ENCODE measurements around the gene DAGLB.
"Not testable (repeated sequence)": the region's sequence is repeated elsewhere in the genome, so short reads cannot be mapped to it uniquely, and the experiment has no call there.

Gene DAGLB

DNA sequence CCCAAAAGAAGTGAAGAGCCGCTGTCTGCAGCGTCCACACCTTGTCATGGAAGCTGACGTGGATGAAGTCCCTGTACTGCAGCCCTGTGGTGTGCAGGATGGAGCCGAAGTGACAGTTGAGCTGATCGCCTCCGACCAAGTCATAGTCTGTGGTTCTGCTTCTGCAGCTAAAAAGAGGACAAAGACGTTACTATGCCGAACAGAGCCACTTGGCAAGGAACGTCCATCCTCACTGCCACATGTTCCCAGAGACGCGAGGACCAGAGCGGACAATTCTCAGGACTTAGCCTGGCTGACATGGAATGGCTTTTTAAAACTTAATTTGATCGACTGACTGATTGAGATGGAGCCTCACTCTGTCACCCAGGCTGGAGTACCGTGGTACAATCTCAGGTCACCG lies 21.8 kb downstream of the DAGLB start:
- no peak for DNase-seq

- no peak for DNase-seq
Observed at GRCh38 chr7:6423942-6424701, 23.6 kb downstream of the DAGLB start.

DNA sequence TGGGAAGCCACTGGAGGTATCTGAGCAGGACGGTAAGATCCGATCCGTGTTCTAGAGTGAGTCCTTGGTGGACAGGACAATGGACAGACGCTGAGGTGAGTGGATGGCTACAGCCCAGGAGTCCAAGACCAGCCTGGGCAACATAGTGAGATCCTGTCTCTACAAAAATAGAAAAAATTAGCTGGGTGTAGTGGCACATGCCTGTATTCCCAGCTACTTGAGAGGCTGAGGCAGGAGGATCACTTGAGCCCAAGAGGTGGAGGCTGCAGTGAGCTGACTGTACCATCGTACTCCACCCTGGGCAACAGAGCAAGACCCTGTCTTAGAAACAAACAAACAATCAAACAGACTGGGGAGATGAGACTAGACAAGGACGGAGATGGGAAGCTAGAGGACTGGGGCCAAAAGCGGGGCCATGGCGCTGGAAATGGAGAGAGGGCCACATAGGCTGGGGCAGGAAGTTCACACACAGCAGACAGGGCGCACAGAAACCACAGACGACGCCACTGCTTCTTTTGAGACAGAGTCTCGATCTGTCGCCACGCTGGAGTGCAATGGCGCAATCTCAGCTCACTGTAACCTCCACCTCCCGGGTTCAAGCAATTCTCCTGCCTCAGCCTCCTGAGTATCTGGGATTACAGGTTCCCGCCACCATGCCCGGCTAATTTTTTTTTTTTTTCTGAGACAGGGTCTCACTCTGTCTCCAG lies 24.7 kb downstream of the DAGLB start:
- no peak for DNase-seq

DNA sequence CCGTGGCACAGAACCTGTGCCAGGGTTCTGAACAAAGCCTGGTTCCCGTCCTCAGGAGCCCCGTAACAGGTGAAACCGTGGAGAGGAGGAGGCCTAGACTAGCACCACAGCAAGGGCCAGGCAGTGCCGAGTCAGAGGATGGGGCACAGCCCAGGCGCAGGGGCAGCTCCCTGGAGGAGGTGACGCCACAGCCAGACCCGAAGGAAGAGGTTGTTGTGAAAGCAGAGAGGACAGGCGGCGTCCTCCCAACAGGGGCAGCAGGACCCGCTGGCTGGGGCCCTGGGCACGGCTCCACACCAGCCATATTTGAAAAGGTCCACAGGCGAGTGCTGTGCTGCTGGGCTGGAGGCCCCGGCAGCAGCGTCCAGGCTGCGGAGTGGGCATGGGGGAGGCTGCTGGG lies 25.7 kb downstream of the DAGLB start:
- DNase-seq, result no peak

GRCh38 chr7:6420680-6421079 lies 27.1 kb downstream of the DAGLB start:
- no peak for DNase-seq

DNA sequence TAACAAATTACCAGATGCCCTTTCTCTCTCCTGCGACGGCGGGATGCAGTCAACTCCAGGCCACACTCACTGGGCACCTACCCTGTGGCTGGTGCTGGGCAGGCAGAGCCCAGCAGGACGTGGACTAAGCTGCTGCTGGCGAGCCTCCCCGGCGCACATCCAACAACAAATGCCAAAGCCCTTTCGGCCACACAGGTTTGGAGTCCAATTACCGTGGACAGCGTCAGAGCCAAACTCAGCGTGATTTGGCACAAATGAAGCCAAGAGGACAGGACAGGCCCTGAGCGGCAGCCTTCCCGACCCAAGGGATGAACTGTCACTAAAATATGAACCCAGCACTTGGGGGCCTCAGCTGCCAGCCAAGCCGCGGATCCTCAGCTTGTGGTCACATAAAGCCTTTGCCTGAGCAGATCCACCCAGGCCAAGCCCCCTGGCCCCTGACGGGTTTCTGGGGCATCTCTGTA lies 28.4 kb downstream of the DAGLB start:
- no peak for DNase-seq

DNA sequence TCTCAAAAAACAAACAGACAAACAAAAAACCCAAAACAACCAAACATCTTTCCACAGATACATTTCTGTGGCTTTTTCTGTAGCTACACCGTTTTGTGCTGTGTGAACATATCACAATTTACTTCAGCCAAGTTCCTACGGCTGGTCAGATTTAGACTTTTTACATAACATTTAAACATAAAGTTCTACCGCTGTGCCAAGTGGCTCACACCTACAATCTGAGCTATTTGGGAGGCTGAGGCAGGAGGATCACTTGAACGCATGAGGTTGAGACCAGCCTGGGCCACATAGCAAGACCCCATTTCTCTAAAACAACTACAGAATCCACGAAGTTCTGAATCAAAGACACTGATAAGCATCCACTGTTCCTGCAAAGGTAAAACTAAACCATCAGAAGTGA lies 30.3 kb downstream of the DAGLB start:
- DNase-seq, result no peak

DNA sequence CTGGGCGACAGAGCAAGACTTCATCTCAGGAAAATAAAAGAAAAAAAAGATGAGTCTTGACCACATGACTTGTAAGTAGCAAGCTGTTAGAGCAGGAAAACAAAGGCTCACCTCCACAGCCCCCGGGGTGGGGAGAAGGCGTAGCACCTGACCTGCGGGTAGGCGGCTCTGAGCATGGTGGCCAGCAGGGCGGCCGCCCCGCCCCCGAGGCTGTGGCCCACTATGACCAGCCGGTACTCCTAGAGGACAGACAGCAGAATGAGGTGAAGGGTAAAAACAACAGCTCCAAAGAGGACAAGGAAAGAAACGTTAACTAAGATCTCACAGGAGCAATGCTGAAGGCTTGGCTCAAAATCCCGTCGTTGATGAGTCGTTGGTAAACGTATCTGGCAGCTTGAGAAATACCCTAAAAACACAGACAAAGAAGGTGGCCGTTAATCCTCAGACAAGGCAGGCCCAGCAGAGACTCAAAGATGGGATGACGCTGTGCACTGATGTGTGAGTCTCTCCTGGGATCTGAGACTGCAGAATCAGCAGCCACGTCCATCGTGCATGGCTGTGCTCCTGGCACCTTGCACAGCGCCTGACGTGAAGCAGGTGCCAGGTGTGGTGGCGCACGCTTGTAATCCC lies 31.1 kb downstream of the DAGLB start:
- DNase-seq, result no peak

- no peak for DNase-seq
Observed at GRCh38 chr7:6413637-6414036, 34.1 kb downstream of the DAGLB start.

DNA sequence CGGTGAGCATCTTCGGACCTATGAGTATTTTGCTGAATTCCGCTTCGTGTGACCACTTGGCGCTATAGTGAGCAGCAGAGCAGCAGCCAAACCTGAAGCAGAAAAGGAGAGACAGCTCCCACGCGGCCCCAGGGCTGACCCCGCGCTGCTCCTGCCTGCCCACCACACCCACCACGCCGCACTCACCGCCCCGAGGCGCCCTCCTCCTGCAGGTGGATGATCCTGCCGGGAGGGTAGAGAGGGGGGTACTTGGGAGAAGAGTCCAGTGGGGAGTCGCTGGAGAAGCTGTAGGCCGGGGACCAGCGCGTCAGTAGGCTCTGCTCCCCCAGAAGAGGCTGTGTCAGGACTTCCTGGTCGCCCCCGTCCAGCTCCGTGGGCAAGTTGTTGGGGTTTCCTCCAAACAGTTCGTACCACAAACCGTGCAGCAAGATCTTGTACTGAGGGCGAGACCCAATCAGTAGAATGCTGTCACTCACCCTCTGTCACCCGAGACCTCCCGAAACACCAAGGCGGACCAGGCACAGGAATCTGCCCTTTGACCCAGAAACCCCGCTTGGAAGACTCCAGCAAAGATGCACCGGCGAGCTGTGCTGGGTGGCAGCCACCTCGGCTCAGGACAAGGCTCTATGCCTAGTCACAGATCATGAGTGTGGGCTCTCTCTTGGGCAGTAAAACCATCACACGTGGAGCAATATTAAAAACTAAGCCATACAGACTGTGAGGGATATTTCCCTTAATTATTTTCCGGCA lies 37.6 kb downstream of the DAGLB start:
- DNase-seq, result no peak

GRCh38 chr7:6409091-6409490 lies 38.7 kb downstream of the DAGLB start:
- DNase-seq, result no peak

DNA sequence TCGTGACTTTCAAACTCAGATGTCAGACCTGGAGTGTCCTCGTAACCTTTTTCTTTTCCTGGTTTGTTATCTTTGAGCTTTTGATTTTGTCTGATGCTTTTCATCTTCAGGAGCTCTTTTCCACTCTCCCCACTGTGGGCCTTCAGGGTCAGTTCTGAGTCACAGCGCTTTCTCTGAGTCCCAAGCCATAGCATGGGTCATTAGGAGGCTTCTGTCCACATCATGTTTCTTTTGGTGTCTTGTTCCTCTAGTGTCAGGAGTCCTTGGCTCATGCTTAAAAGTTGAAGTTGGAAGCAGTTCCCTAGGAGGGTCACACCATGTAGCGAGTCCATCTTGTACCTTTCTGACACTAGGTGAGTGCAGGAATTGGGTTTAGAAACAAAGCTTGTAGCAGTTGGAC lies 40.3 kb downstream of the DAGLB start:
- no peak for DNase-seq

- DNase-seq, result no peak
Observed at GRCh38 chr7:6406121-6406520, 41.6 kb downstream of the DAGLB start.

- DNase-seq, result no peak
Observed at GRCh38 chr7:6403907-6404306, 43.8 kb downstream of the DAGLB start.

GRCh38 chr7:6402741-6403140 lies 45.0 kb downstream of the DAGLB start:
- no peak for DNase-seq

DNA sequence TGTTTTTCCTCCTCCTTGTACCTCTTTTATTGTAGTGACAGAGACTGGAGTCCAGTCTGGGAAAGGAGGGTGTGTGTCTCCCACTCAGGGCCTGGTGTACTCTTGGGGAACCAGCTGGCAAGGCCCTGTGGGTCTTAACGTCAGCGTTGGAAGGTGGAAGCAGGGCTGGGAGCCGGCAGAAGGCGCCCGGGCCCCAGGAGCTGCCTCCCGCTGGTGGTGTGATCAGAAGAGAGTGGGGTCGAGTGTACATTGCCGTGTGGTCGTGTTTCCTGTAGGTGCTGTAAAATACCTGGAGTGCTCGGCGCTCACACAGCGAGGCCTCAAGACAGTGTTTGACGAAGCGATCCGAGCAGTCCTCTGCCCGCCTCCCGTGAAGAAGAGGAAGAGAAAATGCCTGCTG lies 45.7 kb downstream of the DAGLB start:
- DNase-seq, result no peak

DNA sequence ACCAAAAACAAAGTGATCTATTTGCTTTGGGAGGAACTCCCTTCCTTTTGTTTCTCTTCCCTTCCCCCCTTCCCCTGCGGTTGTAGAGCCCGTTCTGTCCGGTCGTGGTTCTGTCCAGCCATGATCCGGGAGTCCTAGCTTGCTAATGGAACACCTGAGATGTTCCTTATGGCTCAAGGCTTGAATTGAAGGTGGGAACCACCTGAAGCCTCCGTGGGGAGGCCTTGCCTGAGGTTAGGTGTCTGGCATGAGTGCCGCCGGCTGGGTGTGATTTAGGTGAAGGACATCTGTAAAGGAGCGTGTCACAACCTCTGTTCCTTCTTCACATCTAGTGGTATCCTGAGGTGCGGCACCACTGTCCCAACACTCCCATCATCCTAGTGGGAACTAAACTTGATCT lies 46.2 kb downstream of the DAGLB start:
- no peak for DNase-seq

DNA sequence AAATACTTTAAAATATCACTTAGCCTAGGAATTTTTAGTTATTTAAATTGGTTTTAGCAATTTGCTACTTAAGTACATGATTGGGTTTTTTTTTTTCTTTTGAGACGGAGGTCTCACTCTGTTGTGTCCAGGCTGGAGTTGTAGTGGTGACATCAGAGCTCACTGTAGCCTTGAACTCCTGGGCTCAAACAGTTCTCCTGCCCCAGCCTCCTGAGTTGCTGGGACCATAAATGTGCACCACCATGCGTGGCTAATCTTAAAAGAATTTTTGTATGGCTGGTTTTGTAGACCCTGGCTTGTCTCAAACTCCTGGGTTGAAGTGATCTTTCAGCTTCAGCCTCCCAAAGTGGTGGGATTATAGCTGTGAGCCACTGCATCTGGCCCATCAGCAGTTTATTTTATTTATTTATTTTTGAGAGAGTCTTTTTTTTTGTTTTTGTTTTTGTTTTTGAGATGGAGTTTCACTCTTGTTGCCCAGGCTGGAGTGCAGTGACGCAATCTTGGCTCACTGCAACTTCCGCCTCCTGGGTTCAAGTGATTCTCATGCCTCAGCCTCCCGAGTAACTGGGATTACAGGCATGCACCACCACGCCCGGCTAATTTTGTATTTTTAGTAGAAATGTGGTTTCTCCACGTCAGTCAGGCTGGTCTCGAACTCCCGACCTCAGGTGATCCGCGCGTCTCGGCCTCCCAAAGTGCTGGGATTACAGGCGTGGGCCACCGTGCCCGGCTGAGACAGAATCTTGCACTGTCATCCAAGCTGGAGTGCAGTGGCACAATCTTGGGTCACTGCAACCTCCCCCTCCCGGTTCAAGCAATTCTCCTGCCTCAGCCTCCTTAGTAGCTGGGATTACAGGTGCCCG lies 47.3 kb downstream of the DAGLB start:
- DNase-seq, result not testable (repeated sequence)

GRCh38 chr7:6399351-6399750 lies 48.4 kb downstream of the DAGLB start:
- DNase-seq, result no peak

DNA sequence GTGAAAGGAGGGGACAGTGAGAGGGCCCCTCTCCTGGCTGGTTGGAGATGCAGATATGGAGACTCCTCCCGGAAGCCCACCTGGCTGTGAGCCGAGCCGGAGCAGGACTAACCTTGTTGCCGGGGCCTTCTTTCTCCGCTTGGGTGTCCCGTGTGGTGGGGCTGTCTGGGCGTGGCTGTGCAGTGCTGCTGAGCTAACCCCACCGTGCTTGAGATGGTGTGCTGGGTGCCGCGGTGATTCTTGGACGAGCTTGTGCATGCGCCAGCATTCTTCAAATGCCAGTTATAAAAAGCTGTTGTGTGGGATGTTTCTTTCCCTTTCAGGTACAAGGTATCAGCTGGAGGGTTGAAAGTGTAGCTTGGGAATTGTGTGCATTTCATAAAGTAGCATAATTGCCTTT lies 48.8 kb downstream of the DAGLB start:
- no peak for DNase-seq

GRCh38 chr7:6397759-6398495 lies 49.8 kb downstream of the DAGLB start:
- not testable (repeated sequence) for DNase-seq
